Femur (tissue), 1 donor: ENCODE measurements around the gene TNFAIP2.
A peak's percentile ranks its signal among the peaks of the same experiment; 100 is the strongest.

ENCODE experiments used
- DNase-seq: peaks from one replicate; pipeline ENCODE4 v3.0.0-alpha.2; 2017

Gene TNFAIP2

DNA sequence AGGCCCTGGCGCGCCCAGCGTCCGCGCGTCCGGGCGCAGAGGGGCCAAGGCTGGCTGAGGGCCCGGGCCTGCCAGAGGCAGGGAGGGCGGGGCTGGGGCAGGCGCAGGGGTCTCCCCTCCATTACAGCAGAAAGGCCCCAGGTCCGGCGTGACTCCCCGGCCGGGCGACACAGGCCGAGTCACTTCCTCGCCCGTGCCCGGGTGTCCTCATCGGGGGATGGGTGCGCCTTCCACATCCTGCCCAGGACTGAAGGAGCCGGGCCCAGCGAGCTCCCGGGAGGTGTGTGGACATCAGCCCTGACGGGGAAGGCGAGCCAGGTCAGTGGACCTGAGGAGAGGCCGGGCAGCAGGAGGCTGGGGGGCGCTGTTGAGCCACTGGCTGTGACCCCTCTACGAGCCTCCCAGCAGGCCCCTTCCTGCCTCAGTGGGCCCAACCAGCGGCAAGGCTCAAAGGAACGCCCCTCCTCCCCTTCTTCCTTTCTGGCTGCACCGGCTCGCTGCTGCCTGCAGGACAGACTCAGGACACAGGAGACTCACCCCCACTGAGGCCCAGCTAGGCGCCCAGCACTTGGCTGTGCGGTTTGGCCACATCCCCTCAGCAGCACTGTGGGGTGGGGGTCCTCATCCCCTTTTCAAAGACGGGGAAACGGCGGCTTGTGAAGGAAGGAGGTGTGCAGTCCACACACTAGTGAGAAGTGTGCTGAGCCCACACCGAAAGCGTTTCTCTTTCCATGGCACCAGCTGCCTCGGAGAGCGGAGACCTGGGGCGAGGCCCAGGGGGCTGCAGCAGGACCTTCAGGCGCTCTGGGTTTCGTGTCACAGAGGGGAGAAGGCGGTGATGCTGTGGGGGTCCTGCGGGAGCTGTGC lies 606 bp downstream of the TNFAIP2 start:
- DNase-seq = no peak

DNA sequence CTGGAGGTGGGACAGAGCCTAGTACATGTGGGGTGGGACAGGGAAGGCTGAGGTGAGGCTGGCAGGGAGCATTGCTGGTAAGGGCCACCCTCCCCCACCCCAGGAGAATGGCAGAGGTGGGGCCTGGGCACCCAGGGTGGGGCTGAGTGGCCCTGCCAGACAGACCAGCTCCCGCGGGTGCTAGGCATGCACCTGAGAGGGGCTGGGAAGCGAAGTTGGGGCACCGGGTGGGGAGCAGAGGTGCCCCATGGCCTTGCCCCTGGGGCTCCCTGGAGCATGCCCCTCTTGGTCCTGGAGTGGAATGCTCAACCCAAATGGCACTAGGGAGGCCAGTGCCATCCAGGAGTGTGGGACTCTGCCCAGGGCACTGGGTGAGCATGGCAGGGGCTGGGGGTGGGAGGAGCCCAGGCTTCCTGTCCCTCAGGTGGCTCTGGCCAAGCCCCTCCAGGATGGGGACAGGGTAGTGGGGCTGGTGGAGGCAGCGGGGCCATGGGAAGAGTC lies 1.3 kb downstream of the TNFAIP2 start:
- DNase-seq = no peak

- DNase-seq = no peak
Measured at GRCh38 chr14:103125098-103126070, 2.1 kb downstream of the TNFAIP2 start.

DNA sequence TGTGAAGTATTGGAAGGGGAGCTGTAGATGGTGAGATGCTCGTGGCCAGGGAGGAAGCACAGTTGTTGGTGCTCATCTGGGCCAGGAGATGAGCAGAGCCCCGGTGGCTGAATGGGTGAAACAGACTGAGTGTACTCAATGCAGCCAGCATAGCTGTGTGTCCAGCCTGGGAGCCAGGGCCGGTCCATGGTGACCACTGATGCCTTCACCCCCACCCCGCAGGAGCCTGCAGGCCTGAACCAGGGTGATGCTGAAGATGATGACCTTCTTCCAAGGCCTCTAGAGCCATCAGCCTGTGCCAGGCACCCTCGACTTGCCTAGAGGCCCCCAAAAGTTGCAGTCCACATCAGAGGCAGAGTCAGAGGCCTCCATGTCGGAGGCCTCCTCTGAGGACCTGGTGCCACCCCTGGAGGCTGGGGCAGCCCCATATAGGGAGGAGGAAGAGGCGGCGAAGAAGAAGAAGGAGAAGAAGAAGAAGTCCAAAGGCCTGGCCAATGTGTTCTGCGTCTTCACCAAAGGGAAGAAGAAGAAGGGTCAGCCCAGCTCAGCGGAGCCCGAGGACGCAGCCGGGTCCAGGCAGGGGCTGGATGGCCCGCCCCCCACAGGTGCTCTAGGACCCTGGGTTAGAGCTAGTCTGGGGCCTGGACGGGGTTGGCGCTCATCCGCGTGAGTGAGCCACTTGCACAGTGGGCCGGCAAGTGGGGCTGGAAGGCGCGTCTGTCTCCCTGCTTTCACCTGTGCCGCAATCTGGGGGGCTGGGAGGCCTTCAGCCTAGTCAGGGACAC lies 3.0 kb downstream of the TNFAIP2 start:
- no peak for DNase-seq

- no peak for DNase-seq
Measured at GRCh38 chr14:103126873-103127304, 3.6 kb downstream of the TNFAIP2 start.

GRCh38 chr14:103127356-103127755 lies 4.1 kb downstream of the TNFAIP2 start:
- DNase-seq = no peak

DNA sequence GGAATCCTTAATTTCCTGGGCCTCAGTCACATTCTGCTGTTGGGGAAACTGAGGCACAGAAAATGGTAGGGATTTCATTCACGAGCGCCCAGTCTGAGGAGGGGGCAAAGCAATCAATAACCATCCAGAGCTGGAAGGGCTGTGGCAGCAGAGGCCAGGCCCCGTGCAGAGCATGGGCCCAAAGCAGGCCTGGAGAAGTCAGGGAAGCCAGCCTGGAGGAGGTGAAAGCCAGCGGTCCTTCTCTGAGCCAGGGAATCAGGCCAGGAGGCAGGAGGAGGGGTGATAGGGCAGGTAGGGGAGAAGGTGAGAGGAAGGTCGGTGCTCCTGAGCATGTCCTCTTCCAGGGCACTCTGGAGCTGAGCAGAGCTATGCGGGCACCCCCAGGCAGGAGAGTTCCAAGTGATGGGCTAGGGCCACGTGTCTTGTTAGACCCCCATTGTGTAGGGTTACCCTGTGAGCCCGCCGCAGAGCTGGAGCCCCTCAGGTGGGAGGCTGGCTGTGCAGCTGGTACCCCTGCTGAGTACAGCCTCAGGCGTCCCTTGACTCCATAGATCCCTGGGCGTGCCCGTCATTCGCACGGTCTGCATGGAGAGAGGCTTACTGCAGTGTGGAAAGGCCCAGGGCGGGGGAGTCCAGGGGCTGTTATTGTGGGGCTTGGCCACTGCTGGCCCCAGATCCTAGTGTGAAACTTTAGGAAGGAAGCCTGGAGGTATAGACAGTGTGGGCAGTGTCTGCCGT lies 4.8 kb downstream of the TNFAIP2 start:
- DNase-seq = no peak

DNA sequence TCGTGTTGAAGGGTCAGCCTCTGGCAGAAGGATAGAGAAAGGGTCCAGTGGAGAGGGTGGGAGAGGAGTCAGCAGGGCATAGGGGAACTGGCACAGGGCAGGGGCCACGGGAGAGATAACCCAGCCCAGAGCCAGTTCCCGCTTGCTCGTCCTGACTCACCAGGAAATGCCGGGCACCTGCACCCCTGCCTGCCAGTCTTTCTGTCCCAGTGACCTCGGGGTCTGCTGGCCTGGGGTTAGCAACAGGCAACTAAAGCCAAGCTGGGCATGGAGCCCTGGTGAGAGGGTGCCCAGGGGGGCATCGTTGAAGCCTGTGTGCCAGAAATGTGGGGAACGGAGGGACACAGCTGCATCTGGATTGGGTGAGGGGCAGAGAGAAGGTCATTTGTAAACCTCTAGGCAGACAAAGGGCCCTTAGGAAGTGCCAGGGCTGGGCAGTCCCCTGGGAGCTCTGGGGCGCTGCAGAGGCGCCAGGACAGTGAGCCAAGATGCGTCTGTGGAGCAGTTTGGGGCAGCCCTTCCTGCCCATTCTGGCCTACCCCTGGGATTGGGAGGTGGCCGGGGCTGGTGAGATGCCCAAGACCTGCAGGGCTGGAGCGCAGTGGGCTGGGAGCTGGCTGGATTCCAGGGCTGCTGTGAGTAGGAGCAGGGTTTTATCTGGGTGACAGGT lies 5.5 kb downstream of the TNFAIP2 start:
- DNase-seq = peak; percentile 23

GRCh38 chr14:103129301-103130016 lies 6.2 kb downstream of the TNFAIP2 start:
- DNase-seq = no peak

DNA sequence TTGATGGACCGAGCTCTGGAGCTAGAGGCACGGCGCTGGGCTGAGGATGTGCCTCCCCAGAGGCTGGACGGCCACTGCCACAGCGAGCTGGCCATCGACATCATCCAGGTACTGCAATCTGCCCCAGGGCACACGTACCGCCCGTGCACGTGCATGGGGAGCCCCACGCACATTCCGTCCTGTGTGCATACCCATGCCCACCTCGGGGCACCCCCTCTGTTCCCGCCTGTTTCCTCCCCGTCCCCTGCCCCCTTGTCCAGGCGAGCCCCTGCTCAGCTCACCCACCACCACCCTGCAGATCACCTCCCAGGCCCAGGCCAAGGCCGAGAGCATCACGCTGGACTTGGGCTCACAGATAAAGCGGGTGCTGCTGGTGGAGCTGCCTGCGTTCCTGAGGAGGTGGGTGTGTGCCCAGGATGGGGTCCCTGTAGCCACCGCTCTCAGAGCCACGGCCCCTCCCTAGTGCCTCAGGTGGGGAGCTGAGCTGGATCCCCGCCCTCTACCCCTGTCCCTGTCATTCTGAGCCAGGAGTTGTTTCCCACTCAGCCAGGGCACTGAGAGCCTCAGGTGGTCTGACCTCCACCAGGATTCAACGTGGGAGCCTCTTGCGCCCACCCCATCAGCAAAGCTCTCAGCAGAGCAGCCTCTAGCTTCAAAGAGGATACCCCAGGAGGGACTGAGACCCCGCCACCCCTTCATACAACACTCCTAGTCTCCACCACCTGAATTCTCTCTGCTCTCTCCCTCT lies 6.9 kb downstream of the TNFAIP2 start:
- DNase-seq = no peak

- DNase-seq = peak; percentile 71
Measured at GRCh38 chr14:103130965-103131364, 7.7 kb downstream of the TNFAIP2 start.

GRCh38 chr14:103131580-103131979 lies 8.3 kb downstream of the TNFAIP2 start:
- no peak for DNase-seq

- no peak for DNase-seq
Measured at GRCh38 chr14:103132381-103133209, 9.3 kb downstream of the TNFAIP2 start.

GRCh38 chr14:103133210-103134140 lies 10.2 kb downstream of the TNFAIP2 start:
- DNase-seq = no peak

- DNase-seq = no peak
Measured at GRCh38 chr14:103134405-103134804, 11.1 kb downstream of the TNFAIP2 start.

DNA sequence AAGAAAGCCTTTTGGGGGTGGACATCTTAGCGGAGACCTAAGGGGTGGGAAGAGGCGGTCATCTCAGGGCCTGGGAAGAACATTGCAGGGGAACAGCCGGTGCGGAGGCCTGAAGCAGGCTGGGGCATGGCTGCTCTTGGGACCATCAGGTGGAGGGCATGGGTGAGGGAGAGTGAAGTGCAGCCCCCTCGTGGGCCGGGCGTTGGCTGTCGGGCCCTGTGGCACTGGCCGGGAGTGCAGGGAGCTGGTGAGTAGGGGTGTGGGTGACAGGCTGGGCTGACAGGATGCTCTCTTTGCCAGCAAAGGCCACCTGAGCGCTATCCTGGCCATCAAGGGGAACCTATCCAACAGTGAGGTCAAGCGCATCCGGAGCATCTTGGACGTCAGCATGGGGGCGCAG lies 11.7 kb downstream of the TNFAIP2 start:
- DNase-seq = no peak
